A549 (cell line): ENCODE data around the gene MYO15B. TPM values are rescaled to one million over a fixed set of nuclear protein-coding genes. Genes with fewer than 3 reads are reported as not detected.

Experiments used
- ATAC-seq, 2 experiments: fragments of 200-7000 bp in 1 of 2; fragments of >200 bp in 1 of 2; cut with Nextera tagmentation in 1 of 2; cut with Tn5 transposase in 1 of 2; 3 replicates each; pipeline versions ENCODE4 v1.8.0 to v1.9.1; 2018 to 2020; ENCODE audit warnings: mild to moderate bottlenecking in 1 of 2, moderate library complexity in 1 of 2
- CTCF ChIA-PET: fragments of 300-600 bp; sonication (Branson Sonifier 250); formaldehyde crosslinking; extraction: SDS; loops from one replicate; lab custom pipeline; 2021; ENCODE audit warnings: antibody characterized with exemption, inconsistent platforms; lab: Yijun Ruan, JAX
- POLR2A ChIA-PET: fragments of 350-600 bp; formaldehyde crosslinking; extraction: SDS; loops from one replicate; lab custom pipeline; 2021; ENCODE audit warnings: antibody characterized with exemption, inconsistent platforms; lab: Yijun Ruan, JAX
- DNase-seq, 2 experiments: peaks; one replicate each; pipeline versions ENCODE4 v3.0.0 to v3.0.0-alpha.2; 2011 to 2016; ENCODE audit warnings: low read depth in 1 of 2, low spot score in 1 of 2
- FAIRE-seq: peaks from 2 replicates; lab custom pipeline; 2011; peaks lifted over from hg19 to GRCh38; lab: Jason Lieb, UNC
- H3K27ac ChIP-seq, 2 experiments: fragments of >200 bp; sonication (Bioruptor Twin); formaldehyde crosslinking; 3 replicates each; pipeline ENCODE4 v1.5.1; 2016 to 2017
- H3K4me1 ChIP-seq: fragments of >200 bp; sonication (Bioruptor Twin); formaldehyde crosslinking; 3 replicates; pipeline ENCODE4 v1.6.1; 2016
- H3K4me2 ChIP-seq: fragments of >200 bp; sonication (Bioruptor Twin); formaldehyde crosslinking; 3 replicates; pipeline ENCODE4 v1.6.1; 2016
- H3K4me3 ChIP-seq: fragments of >200 bp; sonication (Bioruptor Twin); formaldehyde crosslinking; 3 replicates; pipeline ENCODE4 v1.5.1; 2016
- H3K9me3 ChIP-seq: fragments of >200 bp; sonication (Bioruptor Twin); formaldehyde crosslinking; 3 replicates; pipeline ENCODE4 v1.6.1; 2016
- CBX2 ChIP-seq: fragments of 200-600 bp; sonication (generic); IDR thresholded peaks from 2 replicates; pipeline ENCODE4 v1.6.1; 2016; ENCODE audit warnings: low read depth, mild to moderate bottlenecking, borderline replicate concordance
- CEBPB ChIP-seq, 2 experiments: fragments of >200 bp in 1 of 2; sonication (Bioruptor Twin) in 1 of 2; formaldehyde crosslinking in 1 of 2; IDR thresholded peaks; 2 replicates each; pipeline ENCODE4 v1.6.1; 2012 to 2016
- CHD4 ChIP-seq: fragments of 200-600 bp; sonication (generic); IDR thresholded peaks from 2 replicates; pipeline ENCODE4 v1.6.1; 2016; ENCODE audit warnings: antibody characterized with exemption, mild to moderate bottlenecking, borderline replicate concordance
- EP300 ChIP-seq, 2 experiments: fragments of >200 bp; sonication (Bioruptor Twin); formaldehyde crosslinking; IDR thresholded peaks; 2 replicates in 1 of 2; 3 replicates in 1 of 2; pipeline ENCODE4 v1.6.1; 2016 to 2017
- FOSB ChIP-seq: fragments of 250-450 bp; sonication (Bioruptor Pico); IDR thresholded peaks from 2 replicates; pipeline ENCODE4 v1.5.0; 2020; ENCODE audit warnings: mild to moderate bottlenecking, moderate library complexity
- FOSL2 ChIP-seq, 2 experiments: fragments of 450-650 bp in 1 of 2; fragments of >200 bp in 1 of 2; sonication (Bioruptor Twin) in 1 of 2; formaldehyde crosslinking; IDR thresholded peaks; 2 replicates each; pipeline versions ENCODE4 v1.5.0 to v1.6.1; 2016 to 2020; ENCODE audit warnings: mild to moderate bottlenecking in 1 of 2, moderate library complexity in 1 of 2
- FOXS1 ChIP-seq: fragments of 250-450 bp; sonication (Bioruptor Pico); IDR thresholded peaks from 2 replicates; pipeline ENCODE4 v1.5.0; 2020; ENCODE audit warnings: mild to moderate bottlenecking, moderate library complexity
- GATA3 ChIP-seq: IDR thresholded peaks from 2 replicates; pipeline ENCODE4 v1.6.1; 2012; ENCODE audit warnings: borderline replicate concordance
- HOXB13 ChIP-seq: fragments of 250-450 bp; sonication (Bioruptor Pico); IDR thresholded peaks from 2 replicates; pipeline ENCODE4 v1.5.0; 2020; ENCODE audit warnings: low read depth, mild to moderate bottlenecking, moderate library complexity
- HOXB5 ChIP-seq: fragments of 250-450 bp; sonication (Bioruptor Pico); IDR thresholded peaks from 2 replicates; pipeline ENCODE4 v1.5.0; 2020; ENCODE audit warnings: mild to moderate bottlenecking, moderate library complexity
- MAZ ChIP-seq: fragments of 150-350 bp; IDR thresholded peaks from 2 replicates; pipeline ENCODE4 v1.6.1; 2014; ENCODE audit warnings: antibody characterized with exemption, low read depth, low read length, borderline replicate concordance
- MYC ChIP-seq: IDR thresholded peaks from 2 replicates; pipeline ENCODE4 v1.6.1; 2012; ENCODE audit warnings: mild to moderate bottlenecking, inconsistent platforms, low read length, improper control_type of control experiment, borderline replicate concordance
- RAD21 ChIP-seq, 2 experiments: fragments of >200 bp in 1 of 2; sonication (Bioruptor Twin) in 1 of 2; formaldehyde crosslinking in 1 of 2; IDR thresholded peaks in 1 of 2; conservative IDR thresholded peaks in 1 of 2; 2 replicates in 1 of 2; 3 replicates in 1 of 2; pipeline ENCODE4 v1.6.1; 2012 to 2018; ENCODE audit warnings: inconsistent platforms in 1 of 2
- RNF2 ChIP-seq: fragments of 200-600 bp; sonication (generic); IDR thresholded peaks from 2 replicates; pipeline ENCODE4 v1.6.1; 2016; ENCODE audit warnings: low read depth, mild to moderate bottlenecking, antibody characterized with exemption, moderate library complexity, borderline replicate concordance
- SMC3 ChIP-seq: fragments of >200 bp; sonication (Bioruptor Twin); formaldehyde crosslinking; IDR thresholded peaks from 3 replicates; pipeline ENCODE4 v1.6.1; 2018; ENCODE audit warnings: inconsistent platforms
- ZSCAN20 ChIP-seq: fragments of 250-450 bp; sonication (Bioruptor Pico); IDR thresholded peaks from 2 replicates; pipeline ENCODE4 v1.8.0; 2022; ENCODE audit warnings: mild to moderate bottlenecking, moderate library complexity
- WGBS: methylation state at CpG from one replicate; pipeline ENCODE4 v1.1.6; 2017; ENCODE audit errors: missing lambda C conversion rate; 5-methylcytosine and 5-hydroxymethylcytosine counted together
- polyA plus RNA-seq, 4 experiments: library from polyadenylated mRNA; depleted of rRNA in 3 of 4; stranded (reverse); fragments of >200 nt; fragmentation: RNase III in 1 of 4; extraction: RNeasy Plus Mini Kit Qiagen cat#74134 plus additional on column Dnase treatment in 1 of 4; gene quantifications; 2 replicates in 3 of 4; 3 replicates in 1 of 4; pipeline ENCODE4 v1.2.3, GENCODE V29; 2011 to 2017
- TF ChIP-seq, protein P1 (sequence below): fragments of 250-450 bp; sonication (Bioruptor Pico); IDR thresholded peaks from 2 replicates; pipeline ENCODE4 v1.5.0; 2021; ENCODE audit warnings: mild to moderate bottlenecking, moderate library complexity, borderline replicate concordance
- TF ChIP-seq, protein P2 (sequence below): fragments of >200 bp; sonication (Bioruptor Twin); formaldehyde crosslinking; IDR thresholded peaks from 3 replicates; pipeline ENCODE4 v1.5.1; 2016
- TF ChIP-seq, protein P3 (sequence below): IDR thresholded peaks from 2 replicates; pipeline ENCODE4 v1.6.1; 2012; ENCODE audit warnings: low read depth, borderline replicate concordance
- TF ChIP-seq, protein P4 (sequence below): fragments of 450-650 bp; IDR thresholded peaks from 2 replicates; pipeline ENCODE4 v1.6.1; 2014; ENCODE audit warnings: antibody characterized with exemption
- TF ChIP-seq, protein P5 (sequence below): IDR thresholded peaks from 2 replicates; pipeline ENCODE4 v1.6.1; 2012

Gene MYO15B
- polyA plus RNA-seq, 2 of the 4 experiments (the other 2 are of a cell fraction): 12.4 to 33.9 TPM

DNA sequence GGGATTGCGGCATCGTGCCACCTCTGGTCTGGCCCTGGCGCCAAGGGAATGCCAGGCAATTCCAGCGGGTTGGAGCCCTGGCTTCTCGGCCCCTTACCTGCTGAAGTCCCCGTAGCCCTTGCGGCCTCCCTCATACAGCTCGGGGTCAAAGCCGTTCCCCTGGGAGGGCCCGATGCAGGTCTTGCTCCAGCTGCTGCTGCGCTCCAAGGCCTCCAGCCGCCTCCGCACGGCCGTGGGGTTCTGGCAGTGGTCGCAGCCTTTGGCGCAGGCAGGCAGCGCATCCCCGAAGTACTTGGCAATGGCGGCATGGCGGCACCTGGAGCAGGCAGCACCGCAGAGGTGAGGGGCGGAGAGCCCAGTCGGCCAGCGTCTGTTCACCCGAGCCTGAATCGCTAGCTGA, 43.8 kb downstream of the MYO15B start:
- H3K4me3 ChIP-seq: no peak overlapping the region
- DNase-seq (no peak), ATAC-seq (no peak), FAIRE-seq (no peak)
- peaks cover 19% of the 10 kb centered on the region for H3K4me1 ChIP-seq
- no peak overlapping the region for H3K4me2 ChIP-seq
- ChIA-PET POLR2A (no interaction called here), CTCF (interaction anchor here (0.5 to 51.3 kb wide), 7 partner anchors 2 to 169 kb away, joined by 3 to 2254 read pairs (median 926); partner anchors contain the start of genes GALK1, MYO15B, RECQL5 and SAP30BP)
- TF ChIP-seq, protein P1, sequence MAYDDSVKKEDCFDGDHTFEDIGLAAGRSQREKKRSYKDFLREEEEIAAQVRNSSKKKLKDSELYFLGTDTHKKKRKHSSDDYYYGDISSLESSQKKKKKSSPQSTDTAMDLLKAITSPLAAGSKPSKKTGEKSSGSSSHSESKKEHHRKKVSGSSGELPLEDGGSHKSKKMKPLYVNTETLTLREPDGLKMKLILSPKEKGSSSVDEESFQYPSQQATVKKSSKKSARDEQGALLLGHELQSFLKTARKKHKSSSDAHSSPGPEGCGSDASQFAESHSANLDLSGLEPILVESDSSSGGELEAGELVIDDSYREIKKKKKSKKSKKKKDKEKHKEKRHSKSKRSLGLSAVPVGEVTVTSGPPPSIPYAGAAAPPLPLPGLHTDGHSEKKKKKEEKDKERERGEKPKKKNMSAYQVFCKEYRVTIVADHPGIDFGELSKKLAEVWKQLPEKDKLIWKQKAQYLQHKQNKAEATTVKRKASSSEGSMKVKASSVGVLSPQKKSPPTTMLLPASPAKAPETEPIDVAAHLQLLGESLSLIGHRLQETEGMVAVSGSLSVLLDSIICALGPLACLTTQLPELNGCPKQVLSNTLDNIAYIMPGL: no peak
- TF ChIP-seq FOXS1 (CRISPR knock-in tag) (no peak), CBX2 (no peak), ZSCAN20 (no peak), FOSL2 (IDR thresholded peaks at IDR 0.05) (no peak), FOSL2 (CRISPR knock-in tag; IDR thresholded peaks at IDR 0.05) (no peak), SMC3 (no peak), CEBPB (IDR thresholded peaks at IDR 0.05) (no peak), FOSB (no peak), GATA3 (no peak), MYC (no peak), MAZ (no peak)
- TF ChIP-seq, protein P2, sequence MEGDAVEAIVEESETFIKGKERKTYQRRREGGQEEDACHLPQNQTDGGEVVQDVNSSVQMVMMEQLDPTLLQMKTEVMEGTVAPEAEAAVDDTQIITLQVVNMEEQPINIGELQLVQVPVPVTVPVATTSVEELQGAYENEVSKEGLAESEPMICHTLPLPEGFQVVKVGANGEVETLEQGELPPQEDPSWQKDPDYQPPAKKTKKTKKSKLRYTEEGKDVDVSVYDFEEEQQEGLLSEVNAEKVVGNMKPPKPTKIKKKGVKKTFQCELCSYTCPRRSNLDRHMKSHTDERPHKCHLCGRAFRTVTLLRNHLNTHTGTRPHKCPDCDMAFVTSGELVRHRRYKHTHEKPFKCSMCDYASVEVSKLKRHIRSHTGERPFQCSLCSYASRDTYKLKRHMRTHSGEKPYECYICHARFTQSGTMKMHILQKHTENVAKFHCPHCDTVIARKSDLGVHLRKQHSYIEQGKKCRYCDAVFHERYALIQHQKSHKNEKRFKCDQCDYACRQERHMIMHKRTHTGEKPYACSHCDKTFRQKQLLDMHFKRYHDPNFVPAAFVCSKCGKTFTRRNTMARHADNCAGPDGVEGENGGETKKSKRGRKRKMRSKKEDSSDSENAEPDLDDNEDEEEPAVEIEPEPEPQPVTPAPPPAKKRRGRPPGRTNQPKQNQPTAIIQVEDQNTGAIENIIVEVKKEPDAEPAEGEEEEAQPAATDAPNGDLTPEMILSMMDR: no peak
- TF ChIP-seq, protein P3, sequence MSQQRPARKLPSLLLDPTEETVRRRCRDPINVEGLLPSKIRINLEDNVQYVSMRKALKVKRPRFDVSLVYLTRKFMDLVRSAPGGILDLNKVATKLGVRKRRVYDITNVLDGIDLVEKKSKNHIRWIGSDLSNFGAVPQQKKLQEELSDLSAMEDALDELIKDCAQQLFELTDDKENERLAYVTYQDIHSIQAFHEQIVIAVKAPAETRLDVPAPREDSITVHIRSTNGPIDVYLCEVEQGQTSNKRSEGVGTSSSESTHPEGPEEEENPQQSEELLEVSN: no peak
- H3K9me3 ChIP-seq: no peaks in the 10 kb centered on the region
- H3K27ac ChIP-seq: no peak overlapping the region
- WGBS: 91% methylated on average over 25 of the region's 27 CpGs

DNA sequence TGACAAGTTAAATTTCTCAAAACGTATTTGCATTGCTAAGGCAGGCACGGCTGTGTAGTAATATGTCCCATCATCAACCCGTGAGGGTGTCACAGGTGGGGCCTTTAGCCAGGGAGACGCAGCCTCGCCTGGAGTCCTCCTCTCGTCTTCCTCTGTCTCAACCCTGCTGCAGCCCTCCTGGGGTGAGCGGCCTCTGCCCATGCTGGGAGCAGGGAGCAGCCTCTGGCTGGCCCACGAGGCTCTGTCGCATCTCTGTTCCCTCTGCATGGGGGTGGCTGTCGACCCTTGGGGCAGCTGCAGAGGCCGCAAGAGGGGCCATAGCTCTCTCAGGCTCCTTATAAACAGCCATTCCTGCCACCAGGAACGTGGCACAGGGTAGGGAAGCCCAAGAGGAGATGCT, 44.8 kb downstream of the MYO15B start:
- Histone ChIP-seq H3K9me3 (no peaks in the 10 kb centered on the region), H3K4me3 (no peak overlapping the region), H3K4me2 (no peak overlapping the region)
- POLR2A ChIA-PET: interaction anchor here (0.6 to 2.0 kb wide), 7 partner anchors 14 to 148 kb away, joined by 3 to 7 read pairs (median 4); partner anchors contain the start of genes RECQL5 and SAP30BP
- DNase-seq (no peak), ATAC-seq (no peak), FAIRE-seq (no peak)
- TF ChIP-seq, protein P4, sequence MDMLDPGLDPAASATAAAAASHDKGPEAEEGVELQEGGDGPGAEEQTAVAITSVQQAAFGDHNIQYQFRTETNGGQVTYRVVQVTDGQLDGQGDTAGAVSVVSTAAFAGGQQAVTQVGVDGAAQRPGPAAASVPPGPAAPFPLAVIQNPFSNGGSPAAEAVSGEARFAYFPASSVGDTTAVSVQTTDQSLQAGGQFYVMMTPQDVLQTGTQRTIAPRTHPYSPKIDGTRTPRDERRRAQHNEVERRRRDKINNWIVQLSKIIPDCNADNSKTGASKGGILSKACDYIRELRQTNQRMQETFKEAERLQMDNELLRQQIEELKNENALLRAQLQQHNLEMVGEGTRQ: no peak
- TF ChIP-seq MAZ: no peak
- TF ChIP-seq, all 56 proteins: peak for 0
- 59% methylated on average over 11 of the region's 12 CpGs for WGBS
- Histone ChIP-seq H3K4me1 (peaks cover 19% of the 10 kb centered on the region), H3K27ac (peak overlapping the region in 1 of 2 experiments; percentile 86; a peak in 3 of 6 replicates)
- CTCF ChIA-PET: interaction anchor here (0.6 to 51.3 kb wide), 49 partner anchors 1 to 759 kb away, joined by 3 to 2254 read pairs (median 6); partner anchors contain the start of genes GALK1, GGA3, ITGB4 and MRPS7

DNA sequence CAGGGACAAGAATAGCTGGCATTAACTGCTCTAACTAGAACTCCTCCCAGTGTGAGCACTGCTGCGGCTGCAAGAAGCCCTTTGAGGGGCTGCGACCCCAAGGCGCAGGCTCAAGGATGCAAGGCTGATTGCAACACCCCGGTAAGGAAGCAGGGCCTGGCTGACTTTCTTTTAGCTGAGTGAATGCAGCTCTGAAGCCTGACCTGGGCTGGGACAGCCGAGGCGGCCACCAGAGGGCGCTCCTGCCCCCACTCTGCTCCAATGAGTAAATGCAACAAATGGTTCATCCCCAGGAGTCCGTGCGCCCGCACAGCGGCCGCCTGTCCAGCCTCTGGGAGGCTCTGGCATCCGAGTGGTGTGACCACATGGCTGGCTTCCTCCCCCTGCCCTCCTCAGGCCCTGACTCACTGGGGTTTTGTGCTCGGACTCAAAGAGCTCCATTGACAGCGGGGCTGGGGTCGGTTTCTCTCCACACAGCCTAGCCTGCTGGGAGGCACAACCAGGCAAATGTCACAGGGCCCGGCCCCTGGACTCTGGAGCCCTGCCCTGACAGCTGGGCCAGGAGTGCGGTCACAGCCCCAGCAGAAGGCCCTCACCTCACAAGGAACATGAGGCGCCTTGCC, 45.4 kb downstream of the MYO15B start, which contains the start of gene SMIM5:
Gene SMIM5 (plus strand): TSS at position 572 of the 623 bp plus-strand sequence. CDS start 6,768 bp downstream, outside the sequence.
- ChIA-PET POLR2A (interaction anchor here (0.6 to 2.0 kb wide), 9 partner anchors 8 to 147 kb away, joined by 3 to 7 read pairs (median 4); partner anchors contain the start of genes RECQL5 and SAP30BP), CTCF (interaction anchor here (0.6 to 51.3 kb wide), 67 partner anchors 0 to 760 kb away, joined by 3 to 2254 read pairs (median 5); partner anchors contain the start of genes GALK1, GGA3, ITGB4 and LLGL2)
- DNase-seq (peak; percentile 87 to 99), ATAC-seq (peak; percentile 56 to 91), FAIRE-seq (peak; percentile 83)
- H3K4me1 ChIP-seq: peaks cover 19% of the 10 kb centered on the region
- H3K9me3 ChIP-seq: no peaks in the 10 kb centered on the region
- no peak within 1 kb of the TSS for H3K4me3 ChIP-seq
- H3K4me2 ChIP-seq: peak within 1 kb of the TSS; percentile 64
- H3K27ac ChIP-seq: peak within 1 kb of the TSS; percentile 56 to 86
- WGBS: 19% methylated on average over 18 of the region's 19 CpGs
- TF ChIP-seq MYC: no peak; the same call in 1 of the 2 replicates
- TF ChIP-seq, protein P5, sequence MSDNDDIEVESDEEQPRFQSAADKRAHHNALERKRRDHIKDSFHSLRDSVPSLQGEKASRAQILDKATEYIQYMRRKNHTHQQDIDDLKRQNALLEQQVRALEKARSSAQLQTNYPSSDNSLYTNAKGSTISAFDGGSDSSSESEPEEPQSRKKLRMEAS: peak; percentile 73
- TF ChIP-seq SMC3: peak; percentile 96
- no peak for TF ChIP-seq RNF2
- TF ChIP-seq RAD21 (conservative IDR thresholded peaks at IDR 0.05 in 1 of 2, IDR thresholded peaks at IDR 0.05 in 1 of 2): peak; percentile 83 to 85
- peak; percentile 50 to 82; a peak in 3 of 4 replicates for TF ChIP-seq CEBPB (IDR thresholded peaks at IDR 0.05)
- no peak for TF ChIP-seq EP300 (IDR thresholded peaks at IDR 0.05)
- TF ChIP-seq HOXB13 (CRISPR knock-in tag): no peak
- TF ChIP-seq CHD4: no peak
- no peak for TF ChIP-seq FOSB
- no peak for TF ChIP-seq HOXB5 (CRISPR knock-in tag)
- TF ChIP-seq FOSL2 (IDR thresholded peaks at IDR 0.05): no peak
- peak; percentile 20; the same call in 1 of the 2 replicates for TF ChIP-seq FOSL2 (CRISPR knock-in tag; IDR thresholded peaks at IDR 0.05)
- TF ChIP-seq, protein P4: no peak
- no peak for TF ChIP-seq MAZ
